Gastrocnemius medialis (tissue), 4 donors: ENCODE data around the gene MKNK1.

Experiments
- CTCF ChIP-seq, 5 experiments: fragments of 450-650 bp in 3 of 5; fragments of 200-600 bp in 2 of 5; sonication (generic) in 2 of 5; IDR thresholded peaks in 4 of 5; conservative IDR thresholded peaks in 1 of 5; 1 replicate in 4 of 5; 2 replicates in 1 of 5; pipeline ENCODE4 v1.5.1; 2016 to 2019; ENCODE audit warnings: antibody characterized with exemption in 5 of 5, mild to moderate bottlenecking in 3 of 5, moderate library complexity in 3 of 5
- POLR2A ChIP-seq, 2 donors: fragments of 450-650 bp; IDR thresholded peaks; one replicate each; pipeline ENCODE4 v1.6.1; 2017; ENCODE audit warnings: antibody characterized with exemption in 2 of 2, mild to moderate bottlenecking in 2 of 2, moderate library complexity in 2 of 2

GRCh38 chr1:46543761-46544560 is 60.1 kb downstream of the MKNK1 start:
- TF ChIP-seq CTCF (IDR thresholded peaks at IDR 0.05 in 4 of 5, conservative IDR thresholded peaks at IDR 0.05 in 1 of 5) (no peak), POLR2A (IDR thresholded peaks at IDR 0.05) (no peak)
